Lung (tissue), 12 donors: ENCODE measurements around the gene HSBP1L1. TPM values are rescaled to one million over a fixed set of nuclear protein-coding genes. Genes with fewer than 3 reads are reported as not detected.
A peak's percentile ranks its signal among the peaks of the same experiment; 100 is the strongest.

Experiments
- ATAC-seq: fragments of 200-7000 bp; cut with Tn5 transposase; one replicate; pipeline ENCODE4 v1.9.1; 2020; ENCODE audit warnings: moderate number of reproducible peaks; ENCODE audit not compliant: insufficient read depth, low FRiP score
- DNase-seq, 3 donors: peaks; one replicate each; pipeline ENCODE4 v3.0.0-alpha.2; 2013 to 2017
- H3K27ac ChIP-seq, 2 donors: one replicate each; pipeline ENCODE4 v1.5.1; 2013; ENCODE audit warnings: mild to moderate bottlenecking in 2 of 2, moderate library complexity in 2 of 2, control low read depth in 1 of 2, inconsistent platforms in 1 of 2, low read depth in 1 of 2, low read length in 1 of 2
- H3K27me3 ChIP-seq, 3 donors: one replicate each; pipeline ENCODE4 v1.5.1; 2013; ENCODE audit warnings: low read length in 2 of 3; ENCODE audit not compliant: control insufficient read depth in 3 of 3, insufficient read depth in 3 of 3
- H3K36me3 ChIP-seq, 4 donors: one replicate each; pipeline ENCODE4 v1.5.1; 2013; ENCODE audit warnings: low read length in 4 of 4, mild to moderate bottlenecking in 1 of 4, moderate library complexity in 1 of 4; ENCODE audit not compliant: control insufficient read depth in 4 of 4, insufficient read depth in 4 of 4
- H3K4me1 ChIP-seq, 5 donors: one replicate each; pipeline ENCODE4 v1.5.1; 2013; ENCODE audit warnings: low read length in 5 of 5, mild to moderate bottlenecking in 2 of 5, moderate library complexity in 1 of 5; ENCODE audit not compliant: control insufficient read depth in 5 of 5, insufficient read depth in 5 of 5
- H3K4me3 ChIP-seq: one replicate; pipeline ENCODE4 v1.5.1; 2013; ENCODE audit warnings: mild to moderate bottlenecking, control low read depth, moderate library complexity
- H3K9ac ChIP-seq, 2 donors: one replicate each; pipeline ENCODE4 v1.5.1; 2013; ENCODE audit warnings: low read length in 2 of 2, control low read depth in 1 of 2; ENCODE audit not compliant: insufficient read depth in 1 of 2
- H3K9me3 ChIP-seq, 4 donors: one replicate each; pipeline ENCODE4 v1.5.1; 2013; ENCODE audit warnings: low read length in 3 of 4, mild to moderate bottlenecking in 1 of 4, moderate library complexity in 1 of 4; ENCODE audit not compliant: control insufficient read depth in 4 of 4, insufficient read depth in 3 of 4
- CTCF ChIP-seq: IDR thresholded peaks from 2 replicates; pipeline ENCODE4 v1.5.1; 2012; ENCODE audit warnings: mild to moderate bottlenecking; ENCODE audit errors: control extremely low read depth, extremely low read depth
- WGBS, 2 donors: extraction: QIAGEN DNeasy Blood & Tissue Kit; methylation state at CpG; one replicate each; pipeline ENCODE4 v1.1.7; 2013; 5-methylcytosine and 5-hydroxymethylcytosine counted together
- polyA plus RNA-seq, 2 donors: library from polyadenylated mRNA; stranded (reverse); fragments of 200-250 nt; gene quantifications; one replicate each; pipeline ENCODE4 v1.2.1, GENCODE V29; 2013
- total RNA-seq, 2 donors: library from RNA; depleted of rRNA in 1 of 2; stranded (reverse); fragments of >200 nt in 1 of 2; gene quantifications; one replicate each; pipeline ENCODE4 v1.2.1, GENCODE V29; 2014 to 2021
- donor health status: control.
- donor health status: control.
- donor health status: Bipolar disorder and iron deficiency.
- donor health status: healthy.
- donor health status: DM: yes; HTN: yes; CAD: no.

HSBP1L1 gene
- total and polyA plus RNA-seq, 4 donors, result 23.2 to 80.9 (median 34.3) TPM

DNA sequence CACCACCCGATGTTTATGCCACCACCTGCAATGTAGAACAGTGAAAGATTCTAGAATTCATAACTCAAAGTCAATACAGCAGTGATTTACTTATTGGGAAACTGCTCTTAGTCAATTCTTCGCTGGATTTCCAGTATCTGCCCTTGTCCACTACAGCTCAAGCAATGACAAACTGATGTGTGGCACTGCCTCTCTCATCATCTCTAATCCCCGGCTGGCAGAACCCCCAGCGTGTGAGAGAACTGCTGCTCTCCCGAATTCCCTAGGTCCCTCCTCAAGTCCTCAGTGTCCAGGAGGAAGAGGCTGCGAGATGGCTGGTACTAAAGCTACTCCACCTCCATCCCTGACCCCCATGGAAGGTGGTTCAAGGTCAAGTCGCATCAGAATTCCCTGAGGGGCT is 22.3 kb downstream of the HSBP1L1 start:
- Histone ChIP-seq H3K27me3 (no peaks in the 10 kb centered on the region), H3K9ac (peak overlapping the region in 1 of 2 donors; percentile 35), H3K4me1 (peaks cover 0 to 20% (median 8%) of the 10 kb centered on the region in 5 donors), H3K9me3 (no peaks in the 10 kb centered on the region), H3K36me3 (peaks cover 2 to 5% (median 3%) of the 10 kb centered on the region in 4 donors), H3K27ac (no peak overlapping the region), H3K4me3 (no peak overlapping the region)
- no peak for TF ChIP-seq CTCF
- 46 to 70% methylated on average over 7 of the region's 7 CpGs for WGBS, 2 donors
- ATAC-seq (no peak), DNase-seq (no peak)

GRCh38 chr18:79987566-79987965 is 23.1 kb downstream of the HSBP1L1 start:
- Histone ChIP-seq H3K4me1 (peaks cover 0 to 20% (median 8%) of the 10 kb centered on the region in 5 donors), H3K9ac (peak overlapping the region; percentile 43 to 88), H3K4me3 (peak overlapping the region; percentile 80), H3K9me3 (no peaks in the 10 kb centered on the region), H3K36me3 (peaks cover 2 to 5% (median 3%) of the 10 kb centered on the region in 4 donors), H3K27ac (peak overlapping the region in 1 of 2 donors; percentile 81), H3K27me3 (no peaks in the 10 kb centered on the region)
- no peak for ATAC-seq
- TF ChIP-seq CTCF, result no peak
- 1% methylated on average over 6 of the region's 6 CpGs for WGBS, 2 donors
- peak in 1 of 3 donors; percentile 13 for DNase-seq

DNA sequence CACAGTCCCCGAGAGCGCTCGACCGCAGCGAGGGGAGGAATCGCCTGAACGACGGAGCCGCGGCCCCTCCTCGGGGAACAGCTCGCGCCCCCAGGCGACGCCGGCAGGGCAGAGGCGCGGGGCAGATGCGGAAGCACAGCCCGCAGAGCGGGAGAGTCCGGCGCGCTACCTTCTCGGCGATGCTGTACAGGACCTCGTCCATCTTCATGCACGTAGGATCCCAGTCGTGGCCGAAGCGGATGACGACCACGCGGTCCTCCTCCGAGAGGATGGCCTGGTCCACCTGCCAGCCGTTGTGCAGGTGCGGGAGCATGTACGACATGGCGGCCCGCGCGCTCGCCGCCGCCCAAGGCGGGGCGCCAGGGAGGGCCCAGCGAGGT is 23.6 kb downstream of the HSBP1L1 start:
- ATAC-seq, result peak; percentile 51
- peak overlapping the region; percentile 80 for H3K4me3 ChIP-seq
- H3K36me3 ChIP-seq, result peaks cover 2 to 5% (median 3%) of the 10 kb centered on the region in 4 donors
- TF ChIP-seq CTCF, result peak; percentile 19
- H3K27ac ChIP-seq, result peak overlapping the region; percentile 81 to 87
- H3K9ac ChIP-seq, result peak overlapping the region; percentile 43 to 88
- peak in 2 of 3 donors; percentile 54 to 62 for DNase-seq
- no peaks in the 10 kb centered on the region for H3K27me3 ChIP-seq
- 0 to 1% methylated on average over 38 to 48 of the region's 48 CpGs for WGBS, 2 donors
- H3K9me3 ChIP-seq, result no peaks in the 10 kb centered on the region
- H3K4me1 ChIP-seq, result peaks cover 0 to 20% (median 8%) of the 10 kb centered on the region in 5 donors
